Adrenal gland (tissue), 5 donors: ENCODE results near the gene TRIO.

Experiments used
- CTCF ChIP-seq, 6 experiments: fragments of 450-650 bp in 4 of 6; fragments of 200-600 bp in 2 of 6; sonication (generic) in 1 of 6; IDR thresholded peaks; 1 replicate in 5 of 6; 2 replicates in 1 of 6; pipeline versions ENCODE4 v1.5.1 to v1.8.0; 2016 to 2021; ENCODE audit warnings: antibody characterized with exemption in 6 of 6, mild to moderate bottlenecking in 2 of 6, moderate library complexity in 1 of 6
- POLR2A ChIP-seq, 2 donors: fragments of 450-650 bp; IDR thresholded peaks; one replicate each; pipeline ENCODE4 v1.6.1; 2017; ENCODE audit warnings: antibody characterized with exemption in 2 of 2, mild to moderate bottlenecking in 2 of 2, moderate library complexity in 1 of 2
- donor health status: DM: no; HTN: no; CAD: no.

- no peak for TF ChIP-seq CTCF (IDR thresholded peaks at IDR 0.05)
- TF ChIP-seq POLR2A (IDR thresholded peaks at IDR 0.05), result no peak
These were observed 79.1 kb downstream of the TRIO start for GRCh38 chr5:14222206-14222605.
